Activated CD4-positive, alpha-beta memory T cell treated with anti-CD3 and anti-CD28 coated beads, Interleukin-2, amount 10 ng/mL, durations not matched to agents 7 days and 5 days (primary cell): Measurements from ENCODE around the gene ZNF22. TPM values are rescaled to one million over a fixed set of nuclear protein-coding genes. Genes with fewer than 3 reads are reported as not detected.

Experiments
- CTCF ChIA-PET: fragments of 350-600 bp; sonication (Branson Sonifier 250); formaldehyde crosslinking; loops from one replicate; lab custom pipeline; 2021; ENCODE audit warnings: antibody characterized with exemption, inconsistent platforms; lab: Charles Lee
- POLR2A ChIA-PET: fragments of 350-600 bp; sonication (Branson Sonifier 250); formaldehyde crosslinking; loops from one replicate; lab custom pipeline; 2021; ENCODE audit warnings: antibody characterized with exemption; lab: Charles Lee
- DNase-seq: peaks from one replicate; pipeline ENCODE4 v3.0.0-alpha.2; 2020
- H3K27ac Mint-ChIP-seq: one replicate; pipeline ENCODE4 v1.8.0; 2021; ENCODE audit warnings: mild to moderate bottlenecking, mixed read lengths
- H3K27me3 Mint-ChIP-seq: one replicate; pipeline ENCODE4 v1.8.0; 2021; ENCODE audit warnings: mixed read lengths
- H3K36me3 Mint-ChIP-seq: one replicate; pipeline ENCODE4 v1.8.0; 2021; ENCODE audit warnings: low read depth, mixed read lengths
- H3K4me1 Mint-ChIP-seq: one replicate; pipeline ENCODE4 v1.8.0; 2021; ENCODE audit warnings: mixed read lengths
- H3K4me3 Mint-ChIP-seq: one replicate; pipeline ENCODE4 v1.8.0; 2021; ENCODE audit warnings: mild to moderate bottlenecking, mixed read lengths
- H3K9me3 Mint-ChIP-seq: one replicate; pipeline ENCODE4 v1.8.0; 2021; ENCODE audit warnings: mixed read lengths
- total RNA-seq, 2 experiments: library from RNA; stranded (reverse); gene quantifications; one replicate each; pipeline ENCODE4 v1.2.3, GENCODE V29; 2021

The ZNF22 gene
- total RNA-seq, 2 experiments from 2014 or later: 22.9 to 24.7 TPM

DNA sequence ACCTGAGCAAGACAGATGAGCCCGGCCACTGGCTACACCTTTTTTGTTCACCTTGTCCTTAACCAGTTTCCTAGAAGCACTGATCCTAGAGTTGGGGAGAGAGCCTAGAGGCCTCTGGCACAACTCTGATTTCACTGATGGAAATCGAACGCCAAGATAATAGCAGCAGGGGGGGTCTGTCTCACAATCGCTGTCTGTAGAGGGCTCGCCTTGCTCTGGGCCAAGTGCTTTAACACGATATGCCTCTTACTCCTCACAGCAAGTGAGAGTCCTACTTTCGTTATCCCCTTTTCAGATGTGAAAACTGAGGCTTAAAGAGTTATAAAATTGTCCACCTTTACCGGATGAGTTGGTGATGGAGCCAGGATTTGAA is 40.6 kb upstream of the ZNF22 start:
- ChIA-PET POLR2A (interaction anchor here (0.9 to 1.8 kb wide), 2 partner anchors 8 to 14 kb away, joined by 3 to 4 read pairs; no protein-coding TSS in a partner anchor), CTCF (interaction anchor here (1.0 kb wide), 1 partner anchor 16 kb away, joined by 3 read pairs; no protein-coding TSS in a partner anchor)
- peak overlapping the region; percentile 58 for H3K4me3 Mint-ChIP-seq
- H3K27me3 Mint-ChIP-seq: no peaks in the 10 kb centered on the region
- H3K4me1 Mint-ChIP-seq: peaks cover 15% of the 10 kb centered on the region
- DNase-seq: no peak
- H3K27ac Mint-ChIP-seq: no peak overlapping the region
- H3K36me3 Mint-ChIP-seq: peaks cover 8% of the 10 kb centered on the region
- no peaks in the 10 kb centered on the region for H3K9me3 Mint-ChIP-seq

DNA sequence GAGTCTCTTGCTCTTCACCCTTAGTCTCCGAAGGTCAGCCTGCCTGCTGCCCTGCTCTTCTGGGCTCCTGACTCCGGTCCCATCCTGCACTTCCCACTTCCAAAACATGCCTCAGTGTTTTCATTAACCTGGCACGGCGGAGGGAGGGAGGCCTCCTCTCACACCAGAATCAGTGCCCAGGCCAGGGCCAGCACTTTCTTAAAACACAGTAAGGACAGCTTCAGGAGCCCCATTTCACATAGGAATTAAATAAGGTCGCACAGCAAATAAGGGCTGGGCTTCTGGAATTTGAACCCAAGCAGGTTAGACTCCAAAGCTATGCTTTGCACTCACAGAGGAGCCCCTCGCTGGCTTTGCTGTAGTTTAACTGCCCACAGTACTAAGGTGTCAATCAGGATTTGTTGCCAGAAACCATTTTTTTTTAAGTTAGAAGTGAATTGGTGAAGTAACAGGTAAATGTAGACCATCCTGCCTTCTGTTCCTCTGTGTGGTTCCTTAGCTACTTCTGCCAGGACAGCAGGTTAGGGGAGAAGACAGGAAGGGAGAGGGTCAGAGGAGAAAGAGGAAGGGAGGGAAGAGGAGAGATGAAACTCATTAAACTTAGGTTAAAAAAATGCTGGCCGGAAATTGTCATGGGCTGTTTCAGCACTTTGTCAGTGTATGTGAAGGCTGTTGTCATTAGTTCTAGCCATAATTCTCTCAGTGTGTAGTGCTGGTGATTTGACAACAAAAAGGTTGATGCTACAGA is 40.1 kb upstream of the ZNF22 start:
- no peak for DNase-seq
- peaks cover 8% of the 10 kb centered on the region for H3K36me3 Mint-ChIP-seq
- peak overlapping the region; percentile 58 for H3K4me3 Mint-ChIP-seq
- H3K9me3 Mint-ChIP-seq: no peaks in the 10 kb centered on the region
- POLR2A ChIA-PET: no interaction called here
- CTCF ChIA-PET: no interaction called here
- H3K27ac Mint-ChIP-seq: no peak overlapping the region
- H3K4me1 Mint-ChIP-seq: peaks cover 15% of the 10 kb centered on the region
- H3K27me3 Mint-ChIP-seq: no peaks in the 10 kb centered on the region

DNA sequence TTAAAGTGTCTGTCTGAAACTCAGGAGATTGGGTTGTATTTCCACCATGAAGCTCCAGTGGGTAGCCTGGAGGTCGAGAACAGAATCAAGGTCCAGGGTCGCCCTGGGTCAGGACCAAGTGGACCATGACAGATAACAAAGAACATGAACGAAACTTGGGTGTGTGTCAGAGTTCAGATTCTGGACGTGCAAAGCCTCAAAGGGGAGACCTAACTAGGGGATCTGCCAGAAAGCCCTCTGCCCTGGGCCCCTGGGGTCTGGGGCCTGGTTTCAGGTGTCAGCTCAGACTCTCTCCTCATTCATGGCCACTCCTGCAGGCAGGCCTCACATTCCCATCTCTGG is 39.5 kb upstream of the ZNF22 start:
- no peak for DNase-seq
- no peak overlapping the region for H3K27ac Mint-ChIP-seq
- POLR2A ChIA-PET: no interaction called here

DNA sequence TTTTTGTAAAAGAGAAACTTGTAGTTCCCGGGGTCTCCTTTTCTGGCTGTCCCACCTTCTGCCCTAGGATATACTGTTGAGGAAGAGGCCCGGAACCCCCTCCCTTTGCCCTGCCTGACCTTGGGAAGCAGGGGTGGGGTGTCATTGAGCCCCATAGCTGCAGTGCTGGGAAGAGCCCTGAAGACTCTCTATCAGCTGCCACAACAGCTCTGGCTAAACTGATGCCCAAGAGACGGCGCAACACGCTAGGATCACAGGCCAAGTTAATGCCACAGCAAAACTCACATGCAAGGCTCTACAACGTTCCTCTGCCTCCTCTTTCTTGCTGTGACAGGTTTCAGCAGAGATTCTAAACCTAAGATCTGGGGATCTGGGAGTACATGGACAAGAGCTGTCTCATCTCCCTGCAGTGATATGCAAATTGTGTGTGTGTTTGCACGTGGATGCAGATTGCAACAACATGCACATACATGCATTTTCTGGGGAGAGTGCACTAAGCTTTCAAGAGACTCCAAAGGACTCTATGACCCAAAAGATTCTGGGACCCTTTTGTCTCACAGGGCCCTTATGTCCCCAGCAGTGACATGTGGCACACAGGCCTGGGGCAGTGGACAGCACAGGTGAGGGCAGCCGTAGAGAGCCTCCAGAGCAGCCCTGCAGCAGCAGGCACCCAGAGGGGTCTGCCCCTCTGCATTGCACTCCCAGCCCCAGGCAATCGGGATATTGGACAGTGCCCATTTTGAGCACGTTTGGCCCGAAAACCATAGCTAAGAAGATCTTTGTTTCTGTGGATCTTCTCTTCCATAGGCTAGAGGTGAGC is 38.6 kb upstream of the ZNF22 start:
- Mint-ChIP-seq H3K27ac (no peak overlapping the region), H3K4me3 (no peak overlapping the region)
- CTCF ChIA-PET: interaction anchor here (0.6 kb wide), 1 partner anchor 12 kb away, joined by 3 read pairs; no protein-coding TSS in a partner anchor

More for the DNA sequence above, 39.5 kb upstream of the ZNF22 start:
- CTCF ChIA-PET: no interaction called here
- Mint-ChIP-seq H3K27me3 (no peaks in the 10 kb centered on the region), H3K4me1 (peaks cover 19% of the 10 kb centered on the region), H3K36me3 (peaks cover 6% of the 10 kb centered on the region), H3K9me3 (no peaks in the 10 kb centered on the region), H3K4me3 (no peak overlapping the region)

GRCh38 chr10:44962870-44963738 is 37.6 kb upstream of the ZNF22 start:
- H3K36me3 Mint-ChIP-seq: no peaks in the 10 kb centered on the region
- H3K9me3 Mint-ChIP-seq: no peaks in the 10 kb centered on the region
- peaks cover 23% of the 10 kb centered on the region for H3K4me1 Mint-ChIP-seq
- no peaks in the 10 kb centered on the region for H3K27me3 Mint-ChIP-seq
- ChIA-PET POLR2A (interaction anchor here (1.2 to 2.6 kb wide), 2 partner anchors 11 to 21 kb away, joined by 3 to 7 read pairs; no protein-coding TSS in a partner anchor), CTCF (interaction anchor here (0.6 kb wide), 1 partner anchor 11 kb away, joined by 3 read pairs; no protein-coding TSS in a partner anchor)
- H3K27ac Mint-ChIP-seq: no peak overlapping the region
- peak; percentile 8 for DNase-seq
- H3K4me3 Mint-ChIP-seq: no peak overlapping the region

More for the DNA sequence above, 38.6 kb upstream of the ZNF22 start:
- peak; percentile 11 for DNase-seq
- no peaks in the 10 kb centered on the region for H3K36me3 Mint-ChIP-seq
- POLR2A ChIA-PET: interaction anchor here (1.2 kb wide), 1 partner anchor 20 kb away, joined by 3 read pairs; no protein-coding TSS in a partner anchor
- H3K4me1 Mint-ChIP-seq: peaks cover 22% of the 10 kb centered on the region
- H3K9me3 Mint-ChIP-seq: no peaks in the 10 kb centered on the region
- H3K27me3 Mint-ChIP-seq: no peaks in the 10 kb centered on the region

- ChIA-PET CTCF (interaction anchor here (1.3 kb wide), 1 partner anchor 10 kb away, joined by 4 read pairs; no protein-coding TSS in a partner anchor), POLR2A (interaction anchor here (1.2 to 2.6 kb wide), 2 partner anchors 10 to 22 kb away, joined by 3 to 7 read pairs; no protein-coding TSS in a partner anchor)
- Mint-ChIP-seq H3K4me3 (no peak overlapping the region), H3K27ac (no peak overlapping the region), H3K36me3 (no peaks in the 10 kb centered on the region), H3K4me1 (peaks cover 23% of the 10 kb centered on the region), H3K27me3 (no peaks in the 10 kb centered on the region), H3K9me3 (no peaks in the 10 kb centered on the region)
- peak; percentile 12 for DNase-seq
Observed at GRCh38 chr10:44963772-44964633, 36.7 kb upstream of the ZNF22 start.

GRCh38 chr10:44965104-44965503 is 35.6 kb upstream of the ZNF22 start:
- ChIA-PET POLR2A (interaction anchor here (2.6 kb wide), 1 partner anchor 9 kb away, joined by 7 read pairs; no protein-coding TSS in a partner anchor), CTCF (interaction anchor here (1.3 kb wide), 1 partner anchor 9 kb away, joined by 4 read pairs; no protein-coding TSS in a partner anchor)
- H3K9me3 Mint-ChIP-seq: no peaks in the 10 kb centered on the region
- no peak overlapping the region for H3K4me3 Mint-ChIP-seq
- no peaks in the 10 kb centered on the region for H3K36me3 Mint-ChIP-seq
- no peak overlapping the region for H3K27ac Mint-ChIP-seq
- no peaks in the 10 kb centered on the region for H3K27me3 Mint-ChIP-seq
- H3K4me1 Mint-ChIP-seq: peaks cover 26% of the 10 kb centered on the region
- no peak for DNase-seq

- no peaks in the 10 kb centered on the region for H3K9me3 Mint-ChIP-seq
- H3K27me3 Mint-ChIP-seq: no peaks in the 10 kb centered on the region
- H3K36me3 Mint-ChIP-seq: no peaks in the 10 kb centered on the region
- H3K4me1 Mint-ChIP-seq: peaks cover 24% of the 10 kb centered on the region
- H3K27ac Mint-ChIP-seq: no peak overlapping the region
- POLR2A ChIA-PET: interaction anchor here (1.1 to 2.6 kb wide), 2 partner anchors 8 to 30 kb away, joined by 3 to 7 read pairs; no protein-coding TSS in a partner anchor
- CTCF ChIA-PET: interaction anchor here (1.2 to 2.1 kb wide), 2 partner anchors 15 to 32 kb away, joined by 3 to 9 read pairs; no protein-coding TSS in a partner anchor
- DNase-seq: no peak
- no peak overlapping the region for H3K4me3 Mint-ChIP-seq
Observed at GRCh38 chr10:44965651-44966097, 35.0 kb upstream of the ZNF22 start.

DNA sequence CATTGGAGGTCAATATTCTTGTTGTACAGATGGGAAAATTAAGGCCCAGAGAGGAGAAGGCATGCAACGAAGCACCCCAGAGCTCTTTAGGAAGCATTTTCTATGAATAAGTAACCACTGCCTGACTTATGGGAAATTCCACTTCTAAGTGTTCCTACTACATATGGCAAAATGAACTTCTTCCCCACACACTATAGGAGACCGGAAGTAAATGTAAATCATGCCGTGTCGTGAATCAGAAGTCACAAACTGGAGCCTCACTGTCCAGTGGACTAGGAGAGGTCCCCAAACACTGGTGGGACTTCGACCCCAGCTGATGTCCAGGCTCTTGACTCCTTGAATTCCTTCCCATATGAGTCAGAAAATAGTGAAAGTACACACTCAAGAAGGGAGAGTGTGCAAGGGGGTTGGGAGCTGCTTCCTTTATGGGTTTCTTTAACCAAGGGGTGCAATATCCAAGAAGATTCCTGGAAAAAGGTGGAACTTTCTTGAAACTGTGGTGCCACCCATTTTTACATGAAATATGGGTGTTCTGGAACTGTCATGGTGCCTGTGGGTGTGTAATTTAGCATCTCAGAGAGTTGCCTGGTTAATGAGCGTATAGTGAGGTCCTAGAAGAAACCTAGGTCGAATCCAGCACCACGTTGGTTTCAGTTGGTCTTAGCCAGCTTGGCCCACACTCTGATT is 34.5 kb upstream of the ZNF22 start:
- no peak for DNase-seq
- H3K4me1 Mint-ChIP-seq: peaks cover 24% of the 10 kb centered on the region
- H3K36me3 Mint-ChIP-seq: no peaks in the 10 kb centered on the region
- ChIA-PET POLR2A (interaction anchor here (1.1 to 2.6 kb wide), 2 partner anchors 7 to 29 kb away, joined by 3 to 7 read pairs; no protein-coding TSS in a partner anchor), CTCF (interaction anchor here (1.2 to 2.1 kb wide), 2 partner anchors 14 to 33 kb away, joined by 3 to 9 read pairs; no protein-coding TSS in a partner anchor)
- H3K27me3 Mint-ChIP-seq: no peaks in the 10 kb centered on the region
- H3K9me3 Mint-ChIP-seq: no peaks in the 10 kb centered on the region
- no peak overlapping the region for H3K4me3 Mint-ChIP-seq
- H3K27ac Mint-ChIP-seq: no peak overlapping the region

- no peak for DNase-seq
- H3K27ac Mint-ChIP-seq: no peak overlapping the region
- ChIA-PET CTCF (interaction anchor here (1.1 to 2.1 kb wide), 3 partner anchors 13 to 34 kb away, joined by 3 to 9 read pairs (median 3); no protein-coding TSS in a partner anchor), POLR2A (interaction anchor here (1.0 to 1.1 kb wide), 2 partner anchors 12 to 29 kb away, joined by 3 read pairs; no protein-coding TSS in a partner anchor)
- no peaks in the 10 kb centered on the region for H3K36me3 Mint-ChIP-seq
- no peaks in the 10 kb centered on the region for H3K9me3 Mint-ChIP-seq
- H3K4me1 Mint-ChIP-seq: peaks cover 24% of the 10 kb centered on the region
- H3K4me3 Mint-ChIP-seq: no peak overlapping the region
- H3K27me3 Mint-ChIP-seq: no peaks in the 10 kb centered on the region
Observed at GRCh38 chr10:44966816-44967509, 33.8 kb upstream of the ZNF22 start.
